OCI-LY7 (cell line): ENCODE results near the gene DLG5. TPM values are rescaled to one million over a fixed set of nuclear protein-coding genes. Genes with fewer than 3 reads are reported as not detected.

ENCODE experiments used
- BruUV-seq: library from RNA; stranded (reverse); fragments of 400-500 nt; replicated peaks from 2 replicates; lab custom pipeline; 2021; lab: Mats Ljungman, UMichigan
- CTCF ChIA-PET: fragments of 300-600 bp; sonication (Branson Sonifier 250); formaldehyde crosslinking; loops from one replicate; lab custom pipeline; 2022; ENCODE audit warnings: antibody characterized with exemption; ENCODE audit not compliant: unreplicated experiment; lab: Charles Lee
- POLR2A ChIA-PET: fragments of 300-600 bp; sonication (Branson Sonifier 250); formaldehyde crosslinking; loops from one replicate; lab custom pipeline; 2022; ENCODE audit warnings: antibody characterized with exemption; lab: Charles Lee
- DNase-seq: peaks from one replicate; pipeline ENCODE4 v3.0.0-alpha.2; 2015; ENCODE audit warnings: low spot score
- H2AFZ ChIP-seq: fragments of 200-600 bp; sonication (generic), shearing (Covaris generic); 2 replicates; pipeline ENCODE4 v1.6.1; 2014; ENCODE audit warnings: mild to moderate bottlenecking, antibody characterized with exemption, low read length, moderate library complexity
- H3K27ac ChIP-seq: fragments of 200-600 bp; sonication (generic); 2 replicates; pipeline ENCODE4 v1.5.1; 2014; ENCODE audit warnings: mixed run types, low read depth, mild to moderate bottlenecking, moderate library complexity, low read length, inconsistent platforms; ENCODE audit not compliant: poor library complexity, severe bottlenecking
- H3K36me3 ChIP-seq: fragments of 200-600 bp; sonication (generic); 2 replicates; pipeline ENCODE4 v1.6.1; 2014; ENCODE audit warnings: mild to moderate bottlenecking, antibody characterized with exemption, low read length, moderate library complexity, mixed read lengths; ENCODE audit not compliant: insufficient read depth
- H3K4me1 ChIP-seq: fragments of 200-600 bp; sonication (generic); 2 replicates; pipeline ENCODE4 v1.5.1; 2014; ENCODE audit warnings: mild to moderate bottlenecking, low read length; ENCODE audit not compliant: insufficient read depth, poor library complexity, severe bottlenecking
- H3K4me2 ChIP-seq: fragments of 200-600 bp; sonication (generic); 2 replicates; pipeline ENCODE4 v1.6.1; 2014; ENCODE audit warnings: mild to moderate bottlenecking, low read length
- H3K4me3 ChIP-seq: fragments of 200-600 bp; sonication (generic); 2 replicates; pipeline ENCODE4 v1.5.1; 2014; ENCODE audit warnings: mild to moderate bottlenecking, low read depth, low read length; ENCODE audit not compliant: poor library complexity, severe bottlenecking
- H3K79me2 ChIP-seq: fragments of 200-600 bp; sonication (generic); 2 replicates; pipeline ENCODE4 v1.6.1; 2016; ENCODE audit warnings: low read depth, mild to moderate bottlenecking, low read length, moderate library complexity, mixed read lengths; ENCODE audit not compliant: insufficient read depth
- H3K9me2 ChIP-seq: fragments of 200-600 bp; sonication (generic); 2 replicates; pipeline ENCODE4 v1.6.1; 2016; ENCODE audit warnings: mild to moderate bottlenecking, low read length, mixed read lengths; ENCODE audit not compliant: insufficient read depth
- H3K9me3 ChIP-seq: fragments of 200-600 bp; sonication (generic); 2 replicates; pipeline ENCODE4 v1.6.1; 2014; ENCODE audit warnings: mild to moderate bottlenecking, mixed run types, low read length, mixed read lengths
- H4K20me1 ChIP-seq: fragments of 200-600 bp; sonication (generic); 2 replicates; pipeline ENCODE4 v1.6.1; 2014; ENCODE audit warnings: mild to moderate bottlenecking, antibody characterized with exemption, low read length, moderate library complexity, mixed read lengths; ENCODE audit not compliant: insufficient read depth
- CTCF ChIP-seq: fragments of 200-600 bp; sonication (generic); conservative IDR thresholded peaks from 2 replicates; pipeline ENCODE4 v1.5.1; 2014; ENCODE audit warnings: mild to moderate bottlenecking, antibody characterized with exemption, low read length, moderate library complexity, mixed read lengths
- EZH2phosphoT487 ChIP-seq: fragments of 200-600 bp; sonication (generic); IDR thresholded peaks from 2 replicates; pipeline ENCODE4 v1.6.1; 2018; ENCODE audit warnings: low read depth, borderline replicate concordance, mild to moderate bottlenecking, mixed run types, antibody characterized with exemption, low read length, moderate library complexity, mixed read lengths
- intact Hi-C: fragments of 100-400 bp; cut with micrococcal nuclease; formaldehyde crosslinking; loops from one replicate; pipeline ENCODE4 v1.10.0; 2022; ENCODE audit not compliant: unreplicated experiment
- total RNA-seq, 2 experiments: library from RNA; depleted of rRNA in 1 of 2; stranded (reverse); fragments of >200 nt in 1 of 2; shearing (Covaris generic) in 1 of 2; gene quantifications; 2 replicates each; pipeline ENCODE4 v1.2.3, GENCODE V29; 2014 to 2022

The DLG5 gene
- total RNA-seq, 2 experiments from 2014 or later: 0.27 TPM; not detected in 1

- ChIA-PET POLR2A (interaction anchor here (1.2 kb wide), 1 partner anchor 8 kb away, joined by 3 read pairs; no protein-coding TSS in a partner anchor), CTCF (no interaction called here)
- H4K20me1 ChIP-seq: no peaks in the 10 kb centered on the region
- no peak overlapping the region for H3K4me3 ChIP-seq
- no peak overlapping the region for H3K27ac ChIP-seq
- no peaks in the 10 kb centered on the region for H3K9me3 ChIP-seq
- no peaks in the 10 kb centered on the region for H3K4me1 ChIP-seq
- no peak overlapping the region for H3K4me2 ChIP-seq
- intact Hi-C loops: no loop called here
- no peaks in the 10 kb centered on the region for H3K36me3 ChIP-seq
- BruUV-seq: no TSS peak
- H3K9me2 ChIP-seq: no peaks in the 10 kb centered on the region
- TF ChIP-seq CTCF (no peak), EZH2phosphoT487 (no peak)
- no peak for DNase-seq
- no peaks in the 10 kb centered on the region for H3K79me2 ChIP-seq
- H2AFZ ChIP-seq: no peak overlapping the region
Measured at GRCh38 chr10:77781451-77782327, 144.9 kb downstream of the DLG5 start.

- POLR2A ChIA-PET: no interaction called here
- H3K4me3 ChIP-seq: no peak overlapping the region
- TF ChIP-seq CTCF: no peak
- TF ChIP-seq EZH2phosphoT487: no peak
Measured at GRCh38 chr10:77780180-77780579, 146.4 kb downstream of the DLG5 start.

GRCh38 chr10:77776487-77776886 is 150.1 kb downstream of the DLG5 start:
- Histone ChIP-seq H3K27ac (no peak overlapping the region), H3K9me3 (no peaks in the 10 kb centered on the region; the same call in 1 of the 2 replicates), H3K4me2 (no peak overlapping the region), H3K4me1 (no peaks in the 10 kb centered on the region), H3K9me2 (no peaks in the 10 kb centered on the region), H2AFZ (no peak overlapping the region), H3K79me2 (no peaks in the 10 kb centered on the region), H4K20me1 (no peaks in the 10 kb centered on the region), H3K4me3 (no peak overlapping the region), H3K36me3 (no peaks in the 10 kb centered on the region)
- intact Hi-C loops: no loop called here
- DNase-seq: no peak
- POLR2A ChIA-PET: no interaction called here
- BruUV-seq: no TSS peak
- TF ChIP-seq EZH2phosphoT487 (no peak), CTCF (no peak)
- CTCF ChIA-PET: no interaction called here

More at GRCh38 chr10:77780180-77780579, 146.4 kb downstream of the DLG5 start:
- no peak for DNase-seq
- H3K36me3 ChIP-seq: no peaks in the 10 kb centered on the region
- intact Hi-C loops: no loop called here
- no peak overlapping the region for H3K4me2 ChIP-seq
- no TSS peak for BruUV-seq
- H3K4me1 ChIP-seq: no peaks in the 10 kb centered on the region
- H3K9me3 ChIP-seq: no peaks in the 10 kb centered on the region; the same call in 1 of the 2 replicates
- no peak overlapping the region for H2AFZ ChIP-seq
- CTCF ChIA-PET: interaction anchor here (0.6 kb wide), 1 partner anchor 1193 kb away, joined by 6 read pairs; no protein-coding TSS in a partner anchor
- H3K27ac ChIP-seq: no peak overlapping the region
- H4K20me1 ChIP-seq: no peaks in the 10 kb centered on the region
- H3K79me2 ChIP-seq: no peaks in the 10 kb centered on the region
- H3K9me2 ChIP-seq: no peaks in the 10 kb centered on the region
